ENCODE data around the gene SPAG9.
"Not testable (repeated sequence)": the region's sequence is repeated elsewhere in the genome, so short reads cannot be mapped to it uniquely, and the experiment has no call there.

SPAG9 gene

GRCh38 chr17:51083981-51084380, 36.7 kb downstream of the SPAG9 start:
- no peak for DNase-seq

- DNase-seq = not testable (repeated sequence)
Measured at GRCh38 chr17:51083364-51083763, 37.3 kb downstream of the SPAG9 start.

GRCh38 chr17:51079049-51079448, 41.6 kb downstream of the SPAG9 start:
- DNase-seq = no peak

GRCh38 chr17:51078009-51078592, 42.6 kb downstream of the SPAG9 start:
- no peak for DNase-seq

- DNase-seq = no peak
Measured at GRCh38 chr17:51076821-51077220, 43.8 kb downstream of the SPAG9 start.

- no peak for DNase-seq
Measured at GRCh38 chr17:51071556-51071955, 49.1 kb downstream of the SPAG9 start.

- DNase-seq = no peak
Measured at GRCh38 chr17:51065466-51065865, 55.2 kb downstream of the SPAG9 start.

- no peak for DNase-seq
Measured at GRCh38 chr17:51064061-51064735, 56.5 kb downstream of the SPAG9 start.

- no peak for DNase-seq
Measured at GRCh38 chr17:51060396-51060795, 60.3 kb downstream of the SPAG9 start.

- DNase-seq = no peak
Measured at GRCh38 chr17:51059781-51060180, 60.9 kb downstream of the SPAG9 start.

- no peak for DNase-seq
Measured at GRCh38 chr17:51057534-51057933, 63.1 kb downstream of the SPAG9 start.

GRCh38 chr17:51056813-51057510, 63.7 kb downstream of the SPAG9 start:
- DNase-seq = no peak

- no peak for DNase-seq
Measured at GRCh38 chr17:51054748-51055147, 65.9 kb downstream of the SPAG9 start.

GRCh38 chr17:51052235-51052634, 68.4 kb downstream of the SPAG9 start:
- no peak for DNase-seq

- no peak for DNase-seq
Measured at GRCh38 chr17:51050291-51051033, 70.2 kb downstream of the SPAG9 start.

GRCh38 chr17:51046514-51047384, 73.9 kb downstream of the SPAG9 start:
- no peak for DNase-seq

- no peak for DNase-seq
Measured at GRCh38 chr17:51046046-51046445, 74.6 kb downstream of the SPAG9 start.

GRCh38 chr17:51045621-51046020, 75.0 kb downstream of the SPAG9 start:
- no peak for DNase-seq

GRCh38 chr17:51044976-51045375, 75.7 kb downstream of the SPAG9 start:
- DNase-seq = no peak

GRCh38 chr17:51036084-51036483, 84.6 kb downstream of the SPAG9 start:
- DNase-seq = no peak

- DNase-seq = no peak
Measured at GRCh38 chr17:51035431-51035830, 85.2 kb downstream of the SPAG9 start.

GRCh38 chr17:51034800-51035199, 85.9 kb downstream of the SPAG9 start:
- DNase-seq = no peak

- DNase-seq = no peak
Measured at GRCh38 chr17:51032850-51033249, 87.8 kb downstream of the SPAG9 start.

Measured in T1000 (cell line).